HG03025 (cell line): Measurements from ENCODE around the gene GRK6.

Source experiments
- ATAC-seq: cut with Tn5 transposase; IDR thresholded peaks from one replicate; pipeline ENCODE4 v1.9.1; 2021; ENCODE audit warnings: mild to moderate bottlenecking, moderate library complexity; ENCODE audit not compliant: unreplicated experiment, low FRiP score

Gene GRK6

GRCh38 chr5:177426566-177427210, at the start of gene GRK6:
Gene GRK6, plus strand, starts transcription at chr5:177426676. Its CDS starts 170 bp downstream, at chr5:177426846.
- peak; percentile 11 for ATAC-seq

DNA sequence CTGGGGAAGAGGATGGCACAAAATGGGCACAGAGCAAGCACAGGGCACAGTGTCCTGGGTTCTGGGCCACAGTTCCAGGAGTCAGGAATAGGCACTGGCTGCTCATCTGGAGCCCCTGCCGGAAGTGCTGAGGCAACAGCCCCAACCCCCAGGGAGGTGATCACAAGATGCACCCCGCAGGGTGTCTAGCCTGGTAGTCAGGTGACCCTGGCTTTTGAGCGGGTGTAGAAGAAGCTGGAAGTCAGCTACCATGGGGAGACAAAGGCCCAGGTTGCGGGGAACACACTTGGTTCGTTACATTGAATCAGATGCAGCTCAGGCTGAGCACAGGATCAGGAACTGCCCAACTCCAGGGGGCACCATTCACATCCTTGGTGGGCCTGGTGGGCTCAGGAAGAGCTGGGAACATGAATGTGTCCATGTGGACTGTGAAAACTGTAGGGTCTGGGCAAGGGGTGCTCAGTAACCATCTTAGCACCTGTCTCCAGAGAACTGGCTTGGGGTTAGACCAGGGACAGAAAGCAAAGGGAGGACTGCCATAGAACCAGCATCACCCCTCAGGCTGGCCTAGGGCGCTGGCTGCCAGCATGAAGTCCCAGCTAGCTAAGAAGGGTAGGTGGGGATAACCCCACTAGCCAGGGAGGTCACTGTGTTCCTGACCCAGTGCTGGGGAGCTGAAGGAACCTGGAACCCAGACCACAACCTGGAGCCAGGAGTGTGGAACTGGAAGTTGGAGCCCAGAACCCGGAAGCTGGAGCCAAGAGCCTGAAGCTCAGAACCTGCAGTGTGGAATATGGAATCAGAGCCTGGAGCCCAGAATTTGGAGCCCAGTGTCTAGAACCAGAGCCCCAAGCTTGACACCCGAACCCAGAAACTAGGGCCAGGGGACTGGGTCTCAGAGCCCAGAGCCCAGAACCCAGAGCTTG, 48.4 kb upstream of the GRK6 start:
- ATAC-seq, result no peak

DNA sequence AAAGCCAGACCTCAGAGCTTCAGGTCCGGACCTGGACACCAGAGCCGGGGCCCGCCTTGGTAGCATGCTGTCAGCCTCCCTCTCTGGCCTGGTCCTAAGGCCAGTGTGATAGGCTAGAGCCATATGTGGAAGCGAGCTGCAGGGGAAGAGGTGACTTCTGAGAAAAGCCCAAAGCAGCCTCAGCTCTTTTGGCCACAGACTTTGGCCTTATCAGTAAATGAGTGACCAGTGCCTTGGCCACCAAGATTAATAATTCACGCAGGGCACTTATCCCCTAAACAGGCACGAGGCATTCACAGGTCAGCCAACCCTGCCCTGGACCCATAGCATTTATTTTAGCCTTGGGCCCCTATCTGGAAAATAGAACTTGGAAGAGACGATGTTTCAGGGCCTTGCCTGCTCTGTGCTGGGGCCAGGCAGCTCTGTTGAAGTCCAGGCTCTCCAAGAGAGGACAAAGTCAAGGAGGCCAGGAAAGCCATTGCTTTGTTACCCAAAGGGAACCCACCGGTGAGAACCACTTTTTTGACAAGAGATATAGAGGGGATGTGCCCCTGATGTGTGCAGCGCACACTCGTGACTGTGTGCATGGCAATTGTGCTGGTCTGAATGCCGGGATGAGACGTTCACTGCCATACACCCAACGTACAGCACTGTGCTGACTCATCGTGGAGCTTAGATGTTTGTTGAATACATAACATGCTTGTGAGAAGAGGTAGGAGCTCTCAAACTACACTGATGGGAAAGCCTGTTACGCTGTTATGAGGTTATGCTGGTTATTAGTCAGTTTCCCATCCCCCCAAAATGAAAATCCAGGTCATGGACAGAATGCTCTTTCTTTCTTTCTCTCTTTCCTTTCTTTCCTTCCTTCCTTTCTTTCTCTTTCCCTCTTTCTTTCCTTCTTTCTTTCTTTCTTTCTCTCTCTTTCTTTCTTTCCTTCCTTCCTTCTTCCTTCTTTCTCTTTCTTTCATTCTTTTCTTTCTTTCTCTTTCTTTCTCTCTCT, 47.3 kb upstream of the GRK6 start:
- no peak for ATAC-seq

- no peak for ATAC-seq
These were observed 45.7 kb upstream of the GRK6 start for GRCh38 chr5:177380805-177381126.

GRCh38 chr5:177382423-177383029, 44.0 kb upstream of the GRK6 start:
- ATAC-seq, result no peak

- no peak for ATAC-seq
These were observed 43.3 kb upstream of the GRK6 start for GRCh38 chr5:177383181-177383580.

DNA sequence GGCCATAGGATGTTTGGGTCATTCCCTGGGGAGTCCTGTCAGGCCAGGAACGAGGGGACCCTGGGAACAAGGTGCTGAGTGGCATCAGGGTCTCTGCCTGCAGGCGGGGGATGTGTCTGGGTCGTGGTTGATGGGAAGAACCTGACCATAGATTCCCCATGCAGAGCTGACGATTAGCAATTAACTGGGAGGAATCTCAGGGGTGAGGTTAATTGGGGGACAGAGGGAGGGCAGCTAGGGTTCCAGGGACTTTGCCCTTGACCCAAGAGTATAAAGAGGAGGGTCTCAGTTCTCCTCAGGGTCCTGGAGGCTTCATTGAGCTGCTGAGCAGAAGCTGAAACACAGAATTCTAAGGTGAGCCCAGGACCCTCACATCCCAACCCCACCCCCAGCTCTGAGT, 42.3 kb upstream of the GRK6 start, which contains the start of gene SLC34A1:
SLC34A1 (plus strand) TSS at position 301 of the 400 bp plus-strand sequence. CDS start 1,308 bp downstream, outside the sequence.
- ATAC-seq, result no peak

DNA sequence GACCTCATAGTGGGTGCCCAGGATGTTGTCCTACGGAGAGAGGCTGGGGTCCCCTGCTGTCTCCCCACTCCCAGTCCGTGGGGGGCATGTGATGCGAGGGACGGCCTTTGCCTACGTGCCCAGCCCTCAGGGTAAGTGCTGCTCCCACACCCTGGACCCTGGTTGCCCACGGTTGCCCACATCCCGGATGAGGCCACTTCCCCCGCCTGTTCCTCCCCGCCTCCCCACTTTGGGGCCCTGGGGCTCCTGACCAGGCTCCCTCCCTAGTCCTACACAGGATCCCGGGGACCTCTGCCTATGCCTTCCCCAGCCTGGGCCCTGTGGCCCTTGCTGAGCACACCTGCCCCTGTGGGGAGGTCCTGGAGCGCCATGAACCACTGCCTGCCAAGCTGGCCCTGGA, 40.8 kb upstream of the GRK6 start:
- ATAC-seq, result no peak

DNA sequence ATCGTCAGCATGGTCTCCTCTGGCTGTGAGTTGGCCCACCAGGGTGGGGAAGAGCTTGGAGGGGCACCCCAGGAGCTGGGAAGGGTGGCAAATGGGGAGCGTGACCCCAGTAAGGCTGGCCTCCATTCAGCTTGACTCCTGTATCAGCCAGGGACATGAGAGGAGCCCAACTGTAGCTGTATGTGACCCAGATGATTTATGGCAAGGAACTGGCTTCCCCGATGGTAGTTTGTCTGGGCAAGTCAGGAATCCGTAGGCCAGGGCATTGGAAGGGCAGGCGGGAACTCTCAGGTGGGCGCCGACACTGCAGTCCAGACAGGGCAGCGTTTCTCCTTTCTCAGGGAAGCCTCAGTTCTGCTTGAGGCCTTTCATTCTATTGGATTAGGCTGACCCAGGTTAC, 39.9 kb upstream of the GRK6 start:
- no peak for ATAC-seq

GRCh38 chr5:177387405-177387804, 39.1 kb upstream of the GRK6 start:
- ATAC-seq, result no peak

- no peak for ATAC-seq
These were observed 37.9 kb upstream of the GRK6 start for GRCh38 chr5:177388521-177389052.

DNA sequence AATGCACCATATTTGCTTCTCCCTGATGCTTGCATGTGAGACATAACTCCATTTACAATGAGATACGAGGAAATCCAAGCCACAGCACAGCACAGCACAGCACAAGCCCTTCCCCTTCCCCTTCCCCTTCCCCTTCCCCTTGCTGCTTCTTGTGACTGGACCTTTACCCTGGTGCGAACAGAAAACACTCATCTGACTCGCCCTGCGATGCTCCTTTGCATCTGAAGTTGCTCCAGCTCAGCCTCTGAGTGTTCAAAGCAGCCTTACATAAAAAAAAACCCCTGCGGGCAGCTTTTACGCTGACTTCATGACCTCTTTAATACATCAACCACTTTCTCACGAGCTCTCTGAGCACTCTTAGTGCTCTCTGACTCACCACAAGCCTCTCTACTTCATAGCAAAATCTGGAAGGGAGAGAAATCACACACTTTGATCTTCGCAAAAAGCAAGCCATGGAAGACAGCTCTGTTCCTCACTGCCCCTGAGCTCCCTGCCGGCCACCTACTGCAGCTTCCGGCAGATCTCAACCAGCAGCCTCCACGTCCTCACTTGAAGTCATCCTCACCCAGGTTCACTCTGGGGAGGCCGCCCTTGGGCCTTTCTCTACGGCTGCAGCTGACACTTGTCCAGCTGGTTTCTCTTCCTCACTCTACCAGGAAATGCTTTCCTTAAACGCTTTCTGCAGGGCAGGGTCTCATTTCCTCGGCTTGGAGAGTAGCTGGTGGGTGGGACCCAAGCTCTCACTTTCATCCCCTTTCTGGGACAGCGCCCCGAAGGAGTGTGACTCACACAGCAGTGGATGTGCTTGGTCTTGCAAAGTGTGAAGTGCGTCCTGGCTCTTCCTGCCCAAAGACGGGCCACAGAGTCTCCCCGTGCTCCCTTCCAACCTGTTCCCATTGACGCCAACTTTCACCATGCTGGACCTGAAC, 37.0 kb upstream of the GRK6 start:
- no peak for ATAC-seq

- no peak for ATAC-seq
These were observed 35.8 kb upstream of the GRK6 start for GRCh38 chr5:177390363-177391300.

GRCh38 chr5:177392765-177393164, 33.7 kb upstream of the GRK6 start:
- ATAC-seq, result no peak

GRCh38 chr5:177393206-177393765, 33.2 kb upstream of the GRK6 start:
- no peak for ATAC-seq

- ATAC-seq, result no peak
These were observed 32.5 kb upstream of the GRK6 start for GRCh38 chr5:177393990-177394389.

DNA sequence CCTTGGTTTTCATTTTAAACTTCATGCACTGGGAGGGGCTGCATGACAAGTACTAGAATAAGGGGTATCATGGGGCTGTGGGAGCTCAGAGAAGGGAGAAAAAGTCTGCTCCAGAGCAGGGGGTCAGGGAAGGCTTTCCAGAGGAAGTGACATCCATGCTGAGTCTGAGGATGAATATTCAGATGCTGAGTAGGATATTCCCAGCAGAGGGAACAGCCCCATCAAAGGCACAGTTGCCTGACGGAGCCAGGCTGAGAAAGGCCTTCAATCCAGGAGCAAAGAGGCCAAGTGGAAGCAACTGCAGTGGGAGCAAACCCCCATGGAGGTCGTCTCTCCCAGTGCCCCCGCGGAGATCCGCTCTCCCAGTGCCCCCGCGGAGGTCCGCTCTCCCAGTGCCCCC, 30.4 kb upstream of the GRK6 start:
- no peak for ATAC-seq

DNA sequence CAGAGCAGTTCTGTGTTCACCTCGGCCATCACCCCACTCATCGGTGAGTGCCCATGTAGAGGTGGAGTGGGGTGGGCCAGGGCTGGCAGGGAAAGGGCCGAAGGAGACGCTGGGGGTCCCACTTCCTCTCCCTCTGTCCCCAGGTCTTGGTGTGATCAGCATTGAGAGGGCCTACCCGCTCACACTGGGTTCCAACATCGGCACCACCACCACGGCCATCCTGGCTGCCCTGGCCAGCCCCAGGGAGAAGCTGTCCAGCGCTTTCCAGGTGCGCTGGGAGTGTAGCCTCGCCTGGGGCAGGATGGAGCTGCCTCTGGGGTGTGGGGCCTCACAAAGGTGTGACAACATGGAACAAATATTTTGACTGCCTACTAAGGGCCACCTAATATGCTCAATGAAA, 29.7 kb upstream of the GRK6 start:
- no peak for ATAC-seq
